Panc1 (cell line): ENCODE results near the gene CD96. TPM values are rescaled to one million over a fixed set of nuclear protein-coding genes. Genes with fewer than 3 reads are reported as not detected.

ENCODE experiments used
- ATAC-seq: fragments of 200-7000 bp; cut with Tn5 transposase; 2 replicates; pipeline ENCODE4 v1.9.1; 2020; ENCODE audit warnings: mild to moderate bottlenecking, moderate library complexity
- BruUV-seq: library from RNA; stranded (reverse); fragments of 400-500 nt; replicated peaks from 2 replicates; lab custom pipeline; 2021; lab: Mats Ljungman, UMichigan
- CTCF ChIA-PET: fragments of 300-600 bp; sonication (Branson Sonifier 250); formaldehyde crosslinking; loops from one replicate; lab custom pipeline; 2022; ENCODE audit warnings: antibody characterized with exemption; lab: Charles Lee
- POLR2A ChIA-PET: fragments of 300-600 bp; sonication (Branson Sonifier 250); formaldehyde crosslinking; loops from one replicate; lab custom pipeline; 2022; ENCODE audit warnings: antibody characterized with exemption; lab: Charles Lee
- DNase-seq: peaks from one replicate; pipeline ENCODE4 v3.0.0-alpha.2; 2010; ENCODE audit warnings: low read depth, low spot score
- H3K27ac ChIP-seq: 2 replicates; pipeline ENCODE4 v1.5.1; 2011; ENCODE audit warnings: mild to moderate bottlenecking, low read length, inconsistent platforms
- H3K27me3 ChIP-seq: fragments of 200-500 bp; sonication (Bioruptor generic); 2 replicates; pipeline ENCODE4 v1.6.0; 2014; ENCODE audit warnings: low read length, inconsistent platforms; ENCODE audit not compliant: control insufficient read depth, insufficient read depth
- H3K36me3 ChIP-seq: fragments of 200-500 bp; sonication (Bioruptor generic); 2 replicates; pipeline ENCODE4 v1.5.1; 2014; ENCODE audit warnings: inconsistent platforms, mild to moderate bottlenecking, low read length, moderate library complexity; ENCODE audit not compliant: control insufficient read depth, insufficient read depth
- H3K4me1 ChIP-seq: 2 replicates; pipeline ENCODE4 v1.5.1; 2011; ENCODE audit warnings: inconsistent platforms, mild to moderate bottlenecking, low read length, moderate library complexity; ENCODE audit not compliant: control insufficient read depth, insufficient read depth
- H3K4me3 ChIP-seq, 2 experiments: 2 replicates each; pipeline ENCODE4 v1.5.1; 2011 to 2012; ENCODE audit warnings: low read depth in 2 of 2, low read length in 2 of 2, mild to moderate bottlenecking in 2 of 2, inconsistent platforms in 1 of 2, moderate library complexity in 1 of 2
- H3K9me3 ChIP-seq: fragments of 200-500 bp; sonication (Bioruptor generic); 2 replicates; pipeline ENCODE4 v1.5.1; 2014; ENCODE audit warnings: low read depth, mild to moderate bottlenecking, inconsistent platforms, low read length, moderate library complexity; ENCODE audit not compliant: control insufficient read depth, insufficient read depth
- POLR2AphosphoS5 ChIP-seq: IDR thresholded peaks from 2 replicates; pipeline ENCODE4 v1.6.1; 2012; ENCODE audit warnings: mild to moderate bottlenecking, low read depth, low read length, moderate library complexity
- SIN3A ChIP-seq: IDR thresholded peaks from 2 replicates; pipeline ENCODE4 v1.6.1; 2012; ENCODE audit warnings: low read depth, mild to moderate bottlenecking, low read length, moderate library complexity, borderline replicate concordance; ENCODE audit not compliant: insufficient read depth
- TCF7L2 ChIP-seq: IDR thresholded peaks from 2 replicates; pipeline ENCODE4 v1.6.1; 2011; ENCODE audit warnings: mild to moderate bottlenecking, low read depth, low read length, inconsistent platforms
- in situ Hi-C: cut with HindIII; loops from 2 replicates; pipeline ENCODE4 v1.10.0; 2016; ENCODE audit warnings: low sequenced_read_pairs, low pct_unique_long_range_greater_than_20kb
- intact Hi-C: fragments of 100-400 bp; cut with micrococcal nuclease; formaldehyde crosslinking; loops from one replicate; pipeline ENCODE4 v1.10.0; 2022; ENCODE audit not compliant: unreplicated experiment
- total RNA-seq: library from RNA; stranded (reverse); gene quantifications from one replicate; pipeline ENCODE4 v1.2.1, GENCODE V29; 2021; ENCODE audit not compliant: unreplicated experiment
- TF ChIP-seq, protein P1 (sequence below): fragments of 450-650 bp; IDR thresholded peaks from 2 replicates; pipeline ENCODE4 v1.5.1; 2017; ENCODE audit warnings: mild to moderate bottlenecking
- TF ChIP-seq, protein P2 (sequence below), 2 experiments: IDR thresholded peaks; 2 replicates each; pipeline ENCODE4 v1.6.1; 2011 to 2012; ENCODE audit warnings: low read depth in 2 of 2, control low read depth in 1 of 2, low read length in 1 of 2, mild to moderate bottlenecking in 1 of 2, moderate library complexity in 1 of 2; ENCODE audit not compliant: insufficient read depth in 1 of 2

CD96 gene
- total RNA-seq, 1 experiment from 2014 or later, result not detected

DNA sequence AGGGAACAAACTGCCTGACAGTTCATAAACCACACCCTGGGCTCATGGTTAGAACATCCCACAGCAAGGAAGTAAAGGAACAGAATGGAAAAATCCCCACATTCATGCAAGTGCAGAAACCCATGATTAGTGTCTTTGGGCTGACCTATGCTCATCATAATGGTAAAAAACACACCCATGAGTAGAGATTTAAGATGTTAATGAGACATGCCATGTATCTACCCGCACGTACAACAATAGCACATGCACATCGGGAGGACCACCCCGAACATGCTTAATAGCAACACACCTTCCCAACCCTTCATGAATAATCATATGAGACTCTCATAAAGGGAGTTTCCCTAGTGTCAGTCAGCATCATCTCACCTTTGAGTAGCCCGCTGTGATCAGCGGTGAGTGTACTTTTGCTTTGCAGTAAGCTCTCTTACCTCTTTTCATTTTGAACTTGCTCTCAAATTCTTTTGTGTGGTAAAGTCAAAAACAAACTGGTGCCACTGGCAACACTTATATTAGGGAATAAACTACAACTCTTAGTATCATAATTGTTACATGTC lies 30.0 kb downstream of the CD96 start:
- H3K27me3 ChIP-seq, result no peaks in the 10 kb centered on the region
- no peak for DNase-seq
- intact Hi-C loops, result loop anchor here (10.0 kb wide), 1 partner anchor 123 kb away; no protein-coding TSS in a partner anchor
- ChIA-PET POLR2A (no interaction called here), CTCF (no interaction called here)
- BruUV-seq, result no TSS peak
- no peak for ATAC-seq
- H3K4me3 ChIP-seq, result no peak overlapping the region
- H3K9me3 ChIP-seq, result no peaks in the 10 kb centered on the region
- in situ Hi-C loops, result no loop called here
- no peaks in the 10 kb centered on the region for H3K36me3 ChIP-seq
- H3K4me1 ChIP-seq, result no peaks in the 10 kb centered on the region
- TF ChIP-seq, protein P1, sequence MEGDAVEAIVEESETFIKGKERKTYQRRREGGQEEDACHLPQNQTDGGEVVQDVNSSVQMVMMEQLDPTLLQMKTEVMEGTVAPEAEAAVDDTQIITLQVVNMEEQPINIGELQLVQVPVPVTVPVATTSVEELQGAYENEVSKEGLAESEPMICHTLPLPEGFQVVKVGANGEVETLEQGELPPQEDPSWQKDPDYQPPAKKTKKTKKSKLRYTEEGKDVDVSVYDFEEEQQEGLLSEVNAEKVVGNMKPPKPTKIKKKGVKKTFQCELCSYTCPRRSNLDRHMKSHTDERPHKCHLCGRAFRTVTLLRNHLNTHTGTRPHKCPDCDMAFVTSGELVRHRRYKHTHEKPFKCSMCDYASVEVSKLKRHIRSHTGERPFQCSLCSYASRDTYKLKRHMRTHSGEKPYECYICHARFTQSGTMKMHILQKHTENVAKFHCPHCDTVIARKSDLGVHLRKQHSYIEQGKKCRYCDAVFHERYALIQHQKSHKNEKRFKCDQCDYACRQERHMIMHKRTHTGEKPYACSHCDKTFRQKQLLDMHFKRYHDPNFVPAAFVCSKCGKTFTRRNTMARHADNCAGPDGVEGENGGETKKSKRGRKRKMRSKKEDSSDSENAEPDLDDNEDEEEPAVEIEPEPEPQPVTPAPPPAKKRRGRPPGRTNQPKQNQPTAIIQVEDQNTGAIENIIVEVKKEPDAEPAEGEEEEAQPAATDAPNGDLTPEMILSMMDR, result no peak
- TF ChIP-seq SIN3A (no peak), TCF7L2 (no peak), POLR2AphosphoS5 (no peak)
- TF ChIP-seq, protein P2, sequence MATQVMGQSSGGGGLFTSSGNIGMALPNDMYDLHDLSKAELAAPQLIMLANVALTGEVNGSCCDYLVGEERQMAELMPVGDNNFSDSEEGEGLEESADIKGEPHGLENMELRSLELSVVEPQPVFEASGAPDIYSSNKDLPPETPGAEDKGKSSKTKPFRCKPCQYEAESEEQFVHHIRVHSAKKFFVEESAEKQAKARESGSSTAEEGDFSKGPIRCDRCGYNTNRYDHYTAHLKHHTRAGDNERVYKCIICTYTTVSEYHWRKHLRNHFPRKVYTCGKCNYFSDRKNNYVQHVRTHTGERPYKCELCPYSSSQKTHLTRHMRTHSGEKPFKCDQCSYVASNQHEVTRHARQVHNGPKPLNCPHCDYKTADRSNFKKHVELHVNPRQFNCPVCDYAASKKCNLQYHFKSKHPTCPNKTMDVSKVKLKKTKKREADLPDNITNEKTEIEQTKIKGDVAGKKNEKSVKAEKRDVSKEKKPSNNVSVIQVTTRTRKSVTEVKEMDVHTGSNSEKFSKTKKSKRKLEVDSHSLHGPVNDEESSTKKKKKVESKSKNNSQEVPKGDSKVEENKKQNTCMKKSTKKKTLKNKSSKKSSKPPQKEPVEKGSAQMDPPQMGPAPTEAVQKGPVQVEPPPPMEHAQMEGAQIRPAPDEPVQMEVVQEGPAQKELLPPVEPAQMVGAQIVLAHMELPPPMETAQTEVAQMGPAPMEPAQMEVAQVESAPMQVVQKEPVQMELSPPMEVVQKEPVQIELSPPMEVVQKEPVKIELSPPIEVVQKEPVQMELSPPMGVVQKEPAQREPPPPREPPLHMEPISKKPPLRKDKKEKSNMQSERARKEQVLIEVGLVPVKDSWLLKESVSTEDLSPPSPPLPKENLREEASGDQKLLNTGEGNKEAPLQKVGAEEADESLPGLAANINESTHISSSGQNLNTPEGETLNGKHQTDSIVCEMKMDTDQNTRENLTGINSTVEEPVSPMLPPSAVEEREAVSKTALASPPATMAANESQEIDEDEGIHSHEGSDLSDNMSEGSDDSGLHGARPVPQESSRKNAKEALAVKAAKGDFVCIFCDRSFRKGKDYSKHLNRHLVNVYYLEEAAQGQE (IDR thresholded peaks at IDR 0.05; ENCODE audit: insufficient read depth in 1 of 2, low read depth in 2 of 2, low read length in 1 of 2), result no peak
- no peak overlapping the region for H3K27ac ChIP-seq

DNA sequence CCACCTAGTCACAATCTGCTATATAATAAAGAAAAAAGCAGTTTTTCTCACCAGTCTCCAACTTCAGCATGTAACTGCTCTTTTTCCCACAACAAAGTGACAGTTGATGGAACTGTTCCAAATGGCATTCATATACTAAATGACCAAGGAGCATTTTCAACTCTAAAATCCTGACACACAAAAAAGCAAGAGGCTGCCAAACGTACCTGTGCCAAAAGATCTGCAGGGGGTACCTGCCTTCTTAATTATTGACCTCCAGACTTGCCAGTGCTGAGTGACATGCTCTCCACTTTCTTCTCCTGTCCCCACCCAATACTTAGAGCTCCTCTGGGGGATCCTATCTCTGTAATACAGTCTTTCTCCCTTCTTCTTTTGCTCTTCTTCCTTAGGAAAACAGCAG lies 35.1 kb downstream of the CD96 start:
- intact Hi-C loops (loop anchor here (10.0 kb wide), 1 partner anchor 118 kb away; no protein-coding TSS in a partner anchor), in situ Hi-C loops (no loop called here)
- Histone ChIP-seq H3K27me3 (no peaks in the 10 kb centered on the region), H3K36me3 (no peaks in the 10 kb centered on the region), H3K9me3 (no peaks in the 10 kb centered on the region), H3K4me1 (no peaks in the 10 kb centered on the region), H3K4me3 (no peak overlapping the region), H3K27ac (no peak overlapping the region)
- POLR2A ChIA-PET, result no interaction called here
- ATAC-seq (no peak), DNase-seq (no peak)
- TF ChIP-seq POLR2AphosphoS5 (no peak), SIN3A (no peak), TCF7L2 (no peak)
- TF ChIP-seq, protein P1, result no peak
- TF ChIP-seq, protein P2 (IDR thresholded peaks at IDR 0.05; ENCODE audit: insufficient read depth in 1 of 2, low read depth in 2 of 2, low read length in 1 of 2), result no peak
- CTCF ChIA-PET, result interaction anchor here (1.0 to 1.6 kb wide), 2 partner anchors 92 to 114 kb away, joined by 4 to 5 read pairs; no protein-coding TSS in a partner anchor
- BruUV-seq, result no TSS peak
